NB4 (cell line): Measurements from ENCODE around the gene RPL19.

Experiments used
- DNase-seq: peaks from one replicate; pipeline ENCODE4 v3.0.0; 2010; ENCODE audit warnings: low read depth
- H3K4me3 ChIP-seq: one replicate; pipeline ENCODE4 v1.5.1; 2011; ENCODE audit warnings: mild to moderate bottlenecking, low read depth, low read length, moderate library complexity
- CTCF ChIP-seq: IDR thresholded peaks from one replicate; pipeline ENCODE4 v1.5.1; 2012; ENCODE audit warnings: low read depth, low read length
- MAX ChIP-seq: IDR thresholded peaks from 2 replicates; pipeline ENCODE4 v1.6.1; 2011; ENCODE audit warnings: low read depth, low read length
- MYC ChIP-seq: IDR thresholded peaks from 2 replicates; pipeline ENCODE4 v1.6.1; 2011; ENCODE audit warnings: low read depth, low read length
- POLR2A ChIP-seq: IDR thresholded peaks from 2 replicates; pipeline ENCODE4 v1.6.1; 2011; ENCODE audit warnings: mild to moderate bottlenecking; ENCODE audit not compliant: insufficient read length; ENCODE audit errors: extremely low read depth

RPL19 gene

GRCh38 chr17:39218906-39219305 is 18.8 kb downstream of the RPL19 start:
- DNase-seq, result no peak
- TF ChIP-seq POLR2A, result no peak
- no peak for TF ChIP-seq MYC
- no peak for TF ChIP-seq MAX
- TF ChIP-seq CTCF, result no peak
- H3K4me3 ChIP-seq, result no peak overlapping the region

DNA sequence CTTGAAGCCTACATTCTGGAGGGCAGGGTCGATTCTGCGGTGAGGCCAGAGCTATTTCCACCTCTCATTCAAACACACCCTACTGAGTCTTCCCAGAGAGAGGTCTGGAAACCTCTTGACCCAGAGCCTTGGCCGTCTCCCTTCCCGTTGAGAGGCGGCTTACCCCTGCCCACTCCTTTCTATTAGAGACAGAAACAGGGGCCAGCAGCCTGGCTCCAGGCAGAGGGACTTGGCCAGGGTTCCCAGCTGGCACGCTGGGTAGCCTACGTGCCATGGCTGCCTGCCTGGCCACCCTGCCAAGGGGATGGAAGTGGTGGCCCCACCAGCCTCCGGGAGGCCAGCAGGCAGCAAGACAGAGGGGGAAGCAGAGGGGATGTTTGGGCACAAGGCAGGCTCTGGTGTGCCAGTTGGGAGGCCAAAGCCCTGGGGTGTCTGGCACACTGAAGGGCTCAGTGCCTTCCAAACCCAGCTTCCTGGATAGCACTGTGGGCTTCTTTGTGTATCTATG is 19.6 kb downstream of the RPL19 start:
- DNase-seq, result no peak
- no peak overlapping the region for H3K4me3 ChIP-seq
- no peak for TF ChIP-seq MYC
- TF ChIP-seq POLR2A, result no peak
- no peak for TF ChIP-seq CTCF

DNA sequence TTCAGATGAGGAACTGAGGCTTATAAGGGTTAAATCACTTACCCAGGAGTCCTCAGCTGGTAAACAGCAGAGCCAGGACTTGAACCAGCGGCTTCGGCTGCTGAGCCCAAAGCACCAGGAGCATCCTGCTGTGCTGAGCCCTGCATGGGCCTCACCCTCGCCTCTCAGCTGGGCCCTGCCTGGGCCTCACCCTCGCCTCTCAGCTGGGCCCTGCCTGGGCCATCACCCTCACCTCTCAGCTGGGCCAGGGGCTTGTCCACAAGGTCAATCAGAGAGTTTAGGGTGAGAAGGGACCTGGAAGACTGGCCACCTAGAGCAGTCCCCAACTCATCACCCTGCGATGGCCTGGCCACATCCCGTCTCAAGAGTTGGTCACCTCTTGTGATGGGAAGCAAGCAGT is 21.5 kb downstream of the RPL19 start:
- TF ChIP-seq CTCF (no peak), POLR2A (no peak), MYC (no peak), MAX (no peak)
- DNase-seq, result no peak
- no peak overlapping the region for H3K4me3 ChIP-seq

DNA sequence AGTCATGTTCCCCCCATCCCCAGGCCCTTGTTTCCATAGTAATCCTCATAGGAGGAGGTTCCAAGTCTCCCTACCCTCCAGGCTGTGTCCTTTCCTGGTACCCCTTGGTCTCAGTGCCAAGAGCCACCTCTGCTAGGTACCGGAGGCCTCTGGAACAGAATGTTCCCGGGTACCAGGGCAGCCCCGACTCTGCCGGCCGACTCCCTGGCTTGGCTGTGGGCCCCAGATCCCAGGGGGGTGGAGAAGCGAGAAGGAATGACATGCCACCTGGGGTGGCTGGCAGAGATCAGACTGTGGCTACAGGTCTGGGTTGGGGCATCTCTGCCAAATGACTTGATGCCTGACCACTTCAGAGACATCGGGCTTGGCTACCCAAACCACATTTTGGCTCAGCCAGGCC is 22.1 kb downstream of the RPL19 start:
- no peak overlapping the region for H3K4me3 ChIP-seq
- DNase-seq, result no peak
- TF ChIP-seq MAX (no peak), POLR2A (no peak)

DNA sequence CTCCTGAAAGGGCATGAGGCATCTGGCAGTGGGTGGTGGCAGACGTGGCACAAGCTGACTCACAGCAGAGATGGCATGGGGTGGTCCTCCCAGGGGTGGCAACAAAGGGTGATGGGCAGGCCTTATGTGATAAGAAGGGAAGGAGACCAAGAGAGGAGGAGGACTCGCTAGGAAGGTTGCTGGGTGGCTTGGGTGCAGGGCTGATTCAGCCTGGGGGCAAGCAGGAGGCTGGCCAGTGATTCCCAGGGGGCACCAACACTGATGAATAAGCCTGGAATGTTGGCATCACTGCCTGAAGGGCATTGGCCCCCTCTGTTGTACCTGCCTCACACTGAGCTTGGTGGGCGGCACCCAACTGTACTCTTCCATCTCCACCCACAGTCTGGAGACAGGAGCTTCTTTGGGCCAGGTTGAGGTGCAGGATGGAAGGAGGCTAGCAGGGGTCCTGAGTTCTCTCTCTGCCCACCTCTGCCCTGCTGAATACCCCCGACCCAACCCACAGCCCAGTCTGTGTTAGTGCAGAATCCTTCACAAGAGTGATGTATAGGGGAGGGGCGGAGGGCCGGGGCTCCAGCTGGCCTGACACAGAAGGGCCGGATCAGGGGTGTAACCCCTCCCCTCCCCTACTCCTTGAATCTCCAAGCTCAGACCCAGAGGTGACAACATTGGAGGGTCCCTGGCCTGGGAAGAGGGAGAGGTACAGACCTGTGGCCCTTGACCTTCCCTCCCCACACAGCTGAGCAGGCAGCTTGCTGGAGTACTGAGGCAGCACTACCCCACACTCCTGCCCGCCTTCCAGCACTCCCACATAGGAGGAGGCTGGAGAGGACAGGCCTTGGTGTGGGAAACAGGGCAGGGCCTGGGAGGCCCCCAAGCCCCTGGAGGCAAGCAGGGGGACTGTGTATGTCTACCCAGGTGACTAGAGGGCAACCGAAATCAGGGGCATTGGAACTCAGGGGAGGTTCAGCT is 23.1 kb downstream of the RPL19 start:
- DNase-seq, result no peak
- H3K4me3 ChIP-seq, result no peak overlapping the region
- no peak for TF ChIP-seq CTCF
- no peak for TF ChIP-seq MYC
- no peak for TF ChIP-seq POLR2A
- no peak for TF ChIP-seq MAX

DNA sequence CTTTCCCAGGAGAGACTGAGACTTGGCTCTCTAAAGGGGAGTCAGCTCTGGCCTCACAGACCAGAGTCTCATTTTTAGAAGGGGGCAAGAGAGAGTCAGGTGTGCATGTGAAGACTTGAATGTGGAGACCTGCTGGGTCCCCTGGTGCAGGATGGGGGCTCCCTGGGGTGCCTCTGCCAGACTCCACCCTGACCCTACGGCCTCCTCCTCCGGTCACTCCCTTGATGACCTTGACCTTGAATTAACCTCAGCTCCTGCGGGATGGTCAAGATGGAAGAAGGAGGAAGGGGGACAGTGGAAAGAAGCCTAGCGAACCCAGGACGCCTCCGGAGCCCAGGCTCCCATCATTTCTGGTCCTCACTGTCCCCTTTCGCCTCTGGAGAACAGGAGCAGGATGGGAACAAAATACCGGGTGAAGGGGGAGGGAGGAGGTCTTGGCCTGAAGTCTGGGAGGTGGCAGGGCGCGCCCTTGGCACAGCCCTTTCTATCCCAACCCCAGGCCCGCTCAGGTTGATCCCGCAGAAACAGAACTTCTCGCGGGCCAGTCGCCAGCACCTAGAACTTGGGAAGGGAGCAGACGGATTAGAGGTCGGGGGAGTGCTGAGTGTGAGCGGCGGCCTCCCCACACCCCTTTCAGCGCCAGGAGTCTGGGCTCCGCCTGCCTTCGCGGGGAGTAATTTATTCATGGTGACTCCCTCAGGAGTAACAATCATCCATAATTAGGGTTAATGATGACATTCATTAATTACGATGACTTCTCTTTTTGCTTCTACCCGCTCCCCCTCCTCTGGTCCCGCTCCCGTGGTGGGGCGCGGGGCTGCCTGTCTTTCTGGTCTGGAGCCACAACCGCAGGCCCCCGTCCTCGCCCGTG is 24.1 kb downstream of the RPL19 start:
- TF ChIP-seq CTCF (no peak), MYC (no peak), POLR2A (no peak), MAX (no peak)
- no peak overlapping the region for H3K4me3 ChIP-seq

More for the DNA sequence above, 24.1 kb downstream of the RPL19 start:
- no peak for DNase-seq
